ENCODE results near the gene UBALD2.

UBALD2 gene

GRCh38 chr17:76277300-76278267 lies 12.4 kb downstream of the UBALD2 start:
- H3K4me1 ChIP-seq (ENCODE audit: insufficient read depth, insufficient read length): peaks cover 31% of the 10 kb centered on the region
- no peak for TF ChIP-seq YY1 (IDR thresholded peaks at IDR 0.05; ENCODE audit: insufficient read depth, insufficient read length)
- no peak for TF ChIP-seq SUZ12 (IDR thresholded peaks at IDR 0.05; ENCODE audit: extremely low read depth, insufficient read depth, insufficient read length)
- no peak for TF ChIP-seq ZNF274 (IDR thresholded peaks at IDR 0.05; ENCODE audit: low read depth, low read length)
- peak overlapping the region; percentile 1 for H3K9ac ChIP-seq (ENCODE audit: insufficient read length, low read depth)
- H3K9me3 ChIP-seq (ENCODE audit: insufficient read depth, low read length): no peaks in the 10 kb centered on the region
- H3K27me3 ChIP-seq (ENCODE audit: insufficient read depth, insufficient read length): no peaks in the 10 kb centered on the region
- no peak overlapping the region for H3K4me3 ChIP-seq (ENCODE audit: insufficient read length, low read depth)
- peaks cover 9% of the 10 kb centered on the region for H3K36me3 ChIP-seq (ENCODE audit: insufficient read depth, insufficient read length, low read length)
- DNase-seq (ENCODE audit: low read depth, low spot score): no peak

GRCh38 chr17:76278268-76278908 lies 13.2 kb downstream of the UBALD2 start:
- Histone ChIP-seq H3K4me1 (ENCODE audit: insufficient read depth, insufficient read length) (peaks cover 31% of the 10 kb centered on the region), H3K27me3 (ENCODE audit: insufficient read depth, insufficient read length) (no peaks in the 10 kb centered on the region), H3K4me3 (ENCODE audit: insufficient read length, low read depth) (no peak overlapping the region), H3K36me3 (ENCODE audit: insufficient read depth, insufficient read length, low read length) (peaks cover 9% of the 10 kb centered on the region), H3K9ac (ENCODE audit: insufficient read length, low read depth) (no peak overlapping the region), H3K9me3 (ENCODE audit: insufficient read depth, low read length) (no peaks in the 10 kb centered on the region)
- TF ChIP-seq ZNF274 (IDR thresholded peaks at IDR 0.05; ENCODE audit: low read depth, low read length): no peak
- no peak for TF ChIP-seq SUZ12 (IDR thresholded peaks at IDR 0.05; ENCODE audit: extremely low read depth, insufficient read depth, insufficient read length)
- TF ChIP-seq YY1 (IDR thresholded peaks at IDR 0.05; ENCODE audit: insufficient read depth, insufficient read length): no peak
- no peak for DNase-seq (ENCODE audit: low read depth, low spot score)

GRCh38 chr17:76278952-76279741 lies 14.0 kb downstream of the UBALD2 start:
- TF ChIP-seq SUZ12 (IDR thresholded peaks at IDR 0.05; ENCODE audit: extremely low read depth, insufficient read depth, insufficient read length) (no peak), ZNF274 (IDR thresholded peaks at IDR 0.05; ENCODE audit: low read depth, low read length) (no peak), YY1 (IDR thresholded peaks at IDR 0.05; ENCODE audit: insufficient read depth, insufficient read length) (no peak)
- no peaks in the 10 kb centered on the region for H3K9me3 ChIP-seq (ENCODE audit: insufficient read depth, low read length)
- peaks cover 23% of the 10 kb centered on the region for H3K4me1 ChIP-seq (ENCODE audit: insufficient read depth, insufficient read length)
- H3K9ac ChIP-seq (ENCODE audit: insufficient read length, low read depth): peak overlapping the region; percentile 51
- DNase-seq (ENCODE audit: low read depth, low spot score): peak; percentile 47
- H3K27me3 ChIP-seq (ENCODE audit: insufficient read depth, insufficient read length): no peaks in the 10 kb centered on the region
- H3K4me3 ChIP-seq (ENCODE audit: insufficient read length, low read depth): no peak overlapping the region
- H3K36me3 ChIP-seq (ENCODE audit: insufficient read depth, insufficient read length, low read length): peaks cover 9% of the 10 kb centered on the region

GRCh38 chr17:76279742-76280287 lies 14.7 kb downstream of the UBALD2 start:
- peaks cover 9% of the 10 kb centered on the region for H3K36me3 ChIP-seq (ENCODE audit: insufficient read depth, insufficient read length, low read length)
- peaks cover 22% of the 10 kb centered on the region for H3K4me1 ChIP-seq (ENCODE audit: insufficient read depth, insufficient read length)
- H3K27me3 ChIP-seq (ENCODE audit: insufficient read depth, insufficient read length): no peaks in the 10 kb centered on the region
- no peak overlapping the region for H3K4me3 ChIP-seq (ENCODE audit: insufficient read length, low read depth)
- no peaks in the 10 kb centered on the region for H3K9me3 ChIP-seq (ENCODE audit: insufficient read depth, low read length)
- no peak for DNase-seq (ENCODE audit: low read depth, low spot score)
- TF ChIP-seq ZNF274 (IDR thresholded peaks at IDR 0.05; ENCODE audit: low read depth, low read length) (no peak), SUZ12 (IDR thresholded peaks at IDR 0.05; ENCODE audit: extremely low read depth, insufficient read depth, insufficient read length) (no peak), YY1 (IDR thresholded peaks at IDR 0.05; ENCODE audit: insufficient read depth, insufficient read length) (no peak)
- H3K9ac ChIP-seq (ENCODE audit: insufficient read length, low read depth): no peak overlapping the region

GRCh38 chr17:76280650-76281049 lies 15.5 kb downstream of the UBALD2 start:
- H3K9ac ChIP-seq (ENCODE audit: insufficient read length, low read depth): no peak overlapping the region
- H3K4me1 ChIP-seq (ENCODE audit: insufficient read depth, insufficient read length): peaks cover 16% of the 10 kb centered on the region
- no peak for DNase-seq (ENCODE audit: low read depth, low spot score)
- H3K27me3 ChIP-seq (ENCODE audit: insufficient read depth, insufficient read length): no peaks in the 10 kb centered on the region
- H3K9me3 ChIP-seq (ENCODE audit: insufficient read depth, low read length): no peaks in the 10 kb centered on the region
- H3K36me3 ChIP-seq (ENCODE audit: insufficient read depth, insufficient read length, low read length): peaks cover 6% of the 10 kb centered on the region
- TF ChIP-seq SUZ12 (IDR thresholded peaks at IDR 0.05; ENCODE audit: extremely low read depth, insufficient read depth, insufficient read length): no peak
- no peak for TF ChIP-seq ZNF274 (IDR thresholded peaks at IDR 0.05; ENCODE audit: low read depth, low read length)
- TF ChIP-seq YY1 (IDR thresholded peaks at IDR 0.05; ENCODE audit: insufficient read depth, insufficient read length): no peak
- no peak overlapping the region for H3K4me3 ChIP-seq (ENCODE audit: insufficient read length, low read depth)

- TF ChIP-seq YY1 (IDR thresholded peaks at IDR 0.05; ENCODE audit: insufficient read depth, insufficient read length) (no peak), SUZ12 (IDR thresholded peaks at IDR 0.05; ENCODE audit: extremely low read depth, insufficient read depth, insufficient read length) (no peak), ZNF274 (IDR thresholded peaks at IDR 0.05; ENCODE audit: low read depth, low read length) (no peak)
- no peak overlapping the region for H3K4me3 ChIP-seq (ENCODE audit: insufficient read length, low read depth)
- H3K4me1 ChIP-seq (ENCODE audit: insufficient read depth, insufficient read length): peaks cover 12% of the 10 kb centered on the region
These were observed 16.6 kb downstream of the UBALD2 start for GRCh38 chr17:76281573-76282371.

More at GRCh38 chr17:76281573-76282371, 16.6 kb downstream of the UBALD2 start:
- no peak for DNase-seq (ENCODE audit: low read depth, low spot score)
- Histone ChIP-seq H3K9ac (ENCODE audit: insufficient read length, low read depth) (no peak overlapping the region), H3K36me3 (ENCODE audit: insufficient read depth, insufficient read length, low read length) (peaks cover 6% of the 10 kb centered on the region), H3K27me3 (ENCODE audit: insufficient read depth, insufficient read length) (no peaks in the 10 kb centered on the region), H3K9me3 (ENCODE audit: insufficient read depth, low read length) (no peaks in the 10 kb centered on the region)

Measured in NT2/D1 (cell line).